Posterior vena cava (tissue), 2 donors: ENCODE measurements around the gene DUOXA2. TPM values are rescaled to one million over a fixed set of nuclear protein-coding genes. Genes with fewer than 3 reads are reported as not detected.

Experiments
- total RNA-seq, 2 donors: library from RNA; stranded (reverse); fragmentation: NEBNext Ultra II Directional; extraction: Animal tissue kit (Norgen Biotek cat#: 25700); gene quantifications; one replicate each; pipeline ENCODE4 v1.2.1, GENCODE V29; 2021
- donor health status: DM: yes; HTN: yes; CAD: no.
- donor health status: DM: yes; HTN: yes; CAD: no.

DUOXA2 gene
- total RNA-seq, 2 donors from 2014 or later = not detected

Other genes with a start within 250 kb of the DUOXA2 start
- gene TERB2, start 157.6 kb upstream of the DUOXA2 start, total RNA-seq = not detected
- gene SORD, start 91.1 kb upstream of the DUOXA2 start, total RNA-seq = 1 to 10 TPM; 6.7 to 9.3 TPM
- 1 to 10 TPM in 1 of 2 donors, under 1 TPM in 1; 0.57 to 2.7 TPM for gene DUOX2, start 154 bp upstream of the DUOXA2 start, total RNA-seq
- gene DUOXA1, start 15.6 kb downstream of the DUOXA2 start, total RNA-seq = 1 to 10 TPM in 1 of 2 donors, under 1 TPM in 1; 0.81 to 5.3 TPM
- 1 to 10 TPM in 1 of 2 donors, under 1 TPM in 1; 0.62 to 4.4 TPM for gene DUOX1, start 15.7 kb downstream of the DUOXA2 start, total RNA-seq
- gene SHF, start 73.6 kb downstream of the DUOXA2 start, total RNA-seq = 1 to 10 TPM; 8.0 to 8.5 TPM
- gene SLC28A2, start 137.9 kb downstream of the DUOXA2 start, total RNA-seq = not detected